Hematopoietic multipotent progenitor cell treated with erythropoietin and hydrocortisone succinate and interleukin-3 and kit ligand, for 4 days (in vitro differentiated cells): Measurements from ENCODE around the gene ZXDC.

Experiments
- DNase-seq: peaks from one replicate; pipeline ENCODE4 v3.0.0-alpha.2; 2015

Gene ZXDC

GRCh38 chr3:126390751-126391150 is 84.9 kb downstream of the ZXDC start:
- no peak for DNase-seq

- no peak for DNase-seq
These were observed 85.5 kb downstream of the ZXDC start for GRCh38 chr3:126390201-126390600.

GRCh38 chr3:126389794-126390146 is 85.9 kb downstream of the ZXDC start:
- DNase-seq: no peak

- DNase-seq: peak; percentile 93
These were observed 86.4 kb downstream of the ZXDC start for GRCh38 chr3:126389112-126389793.
